HFF-Myc (cell line): ENCODE data around the gene HPCAL1.
"Not testable (repeated sequence)": the region's sequence is repeated elsewhere in the genome, so short reads cannot be mapped to it uniquely, and the experiment has no call there.

Experiments
- DNase-seq: peaks from one replicate; pipeline ENCODE4 v3.0.0-alpha.2; 2011; ENCODE audit warnings: low read depth; ENCODE audit errors: extremely low read depth
- H3K4me3 ChIP-seq: replicated peaks from 2 replicates; pipeline ENCODE4 v1.5.1; 2011; ENCODE audit warnings: low read depth, mild to moderate bottlenecking, control low read depth, low read length
- TF ChIP-seq, protein P1 (sequence below): IDR thresholded peaks from 2 replicates; pipeline ENCODE4 v1.5.1; 2012; ENCODE audit warnings: mild to moderate bottlenecking, low read depth, low read length, control low read depth; ENCODE audit errors: missing control alignments

HPCAL1 gene

DNA sequence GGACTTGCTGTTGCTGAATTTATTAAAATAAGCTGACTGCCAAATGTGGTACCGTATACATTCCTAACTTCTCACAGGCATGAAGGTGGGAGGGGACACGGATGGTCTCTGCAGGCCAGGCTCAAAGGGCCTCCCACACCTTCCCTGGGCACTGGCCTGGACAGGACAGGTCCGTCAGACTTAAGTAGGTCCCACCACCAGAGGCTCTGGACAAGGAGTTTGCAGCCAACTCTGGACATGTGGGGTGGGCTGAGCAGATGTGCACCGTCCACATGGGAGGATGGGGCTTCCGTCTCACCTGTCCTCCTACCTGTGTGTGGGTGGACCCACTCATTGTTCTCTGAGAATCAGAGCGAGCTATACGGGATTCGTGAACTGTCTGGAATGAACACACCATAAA is 137.3 kb downstream of the HPCAL1 start:
- no peak for DNase-seq
- TF ChIP-seq, protein P1, sequence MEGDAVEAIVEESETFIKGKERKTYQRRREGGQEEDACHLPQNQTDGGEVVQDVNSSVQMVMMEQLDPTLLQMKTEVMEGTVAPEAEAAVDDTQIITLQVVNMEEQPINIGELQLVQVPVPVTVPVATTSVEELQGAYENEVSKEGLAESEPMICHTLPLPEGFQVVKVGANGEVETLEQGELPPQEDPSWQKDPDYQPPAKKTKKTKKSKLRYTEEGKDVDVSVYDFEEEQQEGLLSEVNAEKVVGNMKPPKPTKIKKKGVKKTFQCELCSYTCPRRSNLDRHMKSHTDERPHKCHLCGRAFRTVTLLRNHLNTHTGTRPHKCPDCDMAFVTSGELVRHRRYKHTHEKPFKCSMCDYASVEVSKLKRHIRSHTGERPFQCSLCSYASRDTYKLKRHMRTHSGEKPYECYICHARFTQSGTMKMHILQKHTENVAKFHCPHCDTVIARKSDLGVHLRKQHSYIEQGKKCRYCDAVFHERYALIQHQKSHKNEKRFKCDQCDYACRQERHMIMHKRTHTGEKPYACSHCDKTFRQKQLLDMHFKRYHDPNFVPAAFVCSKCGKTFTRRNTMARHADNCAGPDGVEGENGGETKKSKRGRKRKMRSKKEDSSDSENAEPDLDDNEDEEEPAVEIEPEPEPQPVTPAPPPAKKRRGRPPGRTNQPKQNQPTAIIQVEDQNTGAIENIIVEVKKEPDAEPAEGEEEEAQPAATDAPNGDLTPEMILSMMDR = no peak
- H3K4me3 ChIP-seq = no peak overlapping the region

DNA sequence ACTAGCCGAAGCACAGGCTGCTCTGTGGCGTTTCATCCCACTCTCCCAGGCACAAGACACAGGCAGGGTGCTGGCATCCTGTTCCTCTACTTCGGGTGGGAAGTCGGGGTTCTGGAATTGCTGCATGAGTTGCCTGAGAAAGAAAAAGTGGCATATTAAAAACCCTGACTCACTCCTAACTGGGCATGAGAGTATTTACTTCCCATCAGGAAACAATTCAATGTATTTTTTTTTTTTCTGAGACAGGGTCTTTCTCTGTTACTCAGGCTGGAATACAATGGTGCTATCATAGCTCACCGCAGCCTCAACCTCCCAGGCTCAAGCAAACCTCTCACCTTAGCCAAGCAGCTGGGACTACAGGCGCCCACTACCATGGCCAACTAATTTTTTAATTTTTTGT is 138.0 kb downstream of the HPCAL1 start:
- no peak for DNase-seq
- TF ChIP-seq, protein P1 = no peak
- H3K4me3 ChIP-seq = no peak overlapping the region

DNA sequence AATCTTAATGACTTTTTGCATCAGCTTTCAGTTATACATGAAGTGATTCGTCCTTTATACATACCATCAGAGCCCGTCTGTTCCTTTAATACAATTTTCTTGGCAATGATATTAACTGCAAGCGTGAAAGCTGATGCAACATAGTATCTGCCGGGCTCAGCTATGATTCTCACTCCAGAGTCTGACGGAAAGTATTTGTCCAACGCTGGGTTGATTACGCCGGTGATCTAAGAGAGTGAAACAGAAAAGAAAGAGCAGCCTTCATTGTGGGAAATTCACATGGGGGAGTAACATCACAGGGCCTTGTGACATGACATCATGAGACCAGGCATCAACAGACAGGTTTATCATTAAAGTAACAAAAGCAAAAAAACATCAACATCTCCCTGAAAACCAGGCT is 139.2 kb downstream of the HPCAL1 start:
- H3K4me3 ChIP-seq = no peak overlapping the region
- TF ChIP-seq, protein P1 = no peak
- no peak for DNase-seq

DNA sequence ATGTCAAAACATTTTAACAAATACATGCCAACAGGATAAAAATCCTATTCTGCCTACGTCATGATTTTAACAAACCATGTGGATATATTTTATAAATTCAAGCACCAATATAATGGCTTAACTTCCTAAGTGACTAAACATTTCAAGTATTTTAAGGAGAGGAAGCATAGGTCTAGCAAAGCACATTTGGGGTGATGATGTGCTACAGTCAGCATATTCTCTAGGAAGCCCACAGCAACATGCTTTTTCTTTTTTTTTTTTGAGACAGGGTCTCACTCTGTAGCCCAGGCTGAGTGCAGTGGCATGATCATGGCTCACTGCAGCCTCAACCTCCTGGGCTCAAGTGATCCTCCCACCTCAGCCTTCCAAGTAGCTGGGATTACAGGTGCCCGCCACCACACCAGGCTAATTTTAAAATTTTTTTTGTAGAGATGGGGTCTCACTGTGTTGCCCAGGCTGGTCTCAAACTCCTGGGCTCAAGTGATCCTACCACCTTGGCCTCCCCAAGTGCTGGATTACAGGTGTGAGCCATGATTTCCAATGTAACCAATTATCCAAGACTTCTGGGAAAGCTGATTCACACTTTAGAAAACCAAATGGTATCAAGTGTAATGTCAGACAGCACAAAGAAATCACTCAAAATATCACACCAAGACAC is 139.9 kb downstream of the HPCAL1 start:
- H3K4me3 ChIP-seq, DNase-seq: not testable (repeated sequence)

DNA sequence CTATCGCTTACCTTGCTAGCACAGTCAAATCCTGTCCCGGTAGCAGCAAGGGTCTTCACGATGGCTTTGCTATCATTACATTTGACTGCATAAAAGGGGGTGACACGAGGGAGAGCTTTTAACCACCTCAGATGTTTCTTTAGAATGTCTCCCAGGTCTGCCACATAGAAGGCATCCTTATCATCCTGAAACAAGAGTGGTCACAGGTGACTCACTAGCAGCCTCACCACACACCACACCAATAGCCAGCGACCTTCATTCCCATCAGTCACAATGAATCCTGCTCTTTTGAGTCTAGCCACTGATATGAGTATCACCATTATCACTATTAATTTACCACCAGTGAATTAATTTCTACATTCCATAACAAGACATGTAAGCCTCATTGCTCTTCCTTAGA is 141.8 kb downstream of the HPCAL1 start:
- no peak overlapping the region for H3K4me3 ChIP-seq
- DNase-seq = no peak
- TF ChIP-seq, protein P1 = no peak

DNA sequence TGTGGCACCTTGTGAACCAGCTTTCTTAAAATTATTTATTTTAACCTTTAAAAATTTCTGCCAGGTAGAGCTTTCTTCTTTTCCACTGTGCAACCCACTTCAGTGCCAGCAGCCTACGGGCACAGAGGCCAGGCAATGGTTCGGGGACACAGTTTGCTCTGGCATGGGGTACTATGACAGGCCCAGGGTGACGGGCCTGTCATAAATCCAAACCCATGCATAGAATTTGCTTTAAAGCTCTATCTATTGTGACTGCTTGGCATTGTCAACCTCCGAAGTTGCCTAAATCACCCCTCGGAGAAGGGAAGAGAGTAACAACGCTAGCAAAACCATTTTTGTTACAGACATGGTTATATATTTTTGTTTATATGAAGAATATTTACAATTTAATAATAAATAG is 143.9 kb downstream of the HPCAL1 start:
- DNase-seq = no peak
- TF ChIP-seq, protein P1 = no peak
- H3K4me3 ChIP-seq = peak overlapping the region; percentile 68

DNA sequence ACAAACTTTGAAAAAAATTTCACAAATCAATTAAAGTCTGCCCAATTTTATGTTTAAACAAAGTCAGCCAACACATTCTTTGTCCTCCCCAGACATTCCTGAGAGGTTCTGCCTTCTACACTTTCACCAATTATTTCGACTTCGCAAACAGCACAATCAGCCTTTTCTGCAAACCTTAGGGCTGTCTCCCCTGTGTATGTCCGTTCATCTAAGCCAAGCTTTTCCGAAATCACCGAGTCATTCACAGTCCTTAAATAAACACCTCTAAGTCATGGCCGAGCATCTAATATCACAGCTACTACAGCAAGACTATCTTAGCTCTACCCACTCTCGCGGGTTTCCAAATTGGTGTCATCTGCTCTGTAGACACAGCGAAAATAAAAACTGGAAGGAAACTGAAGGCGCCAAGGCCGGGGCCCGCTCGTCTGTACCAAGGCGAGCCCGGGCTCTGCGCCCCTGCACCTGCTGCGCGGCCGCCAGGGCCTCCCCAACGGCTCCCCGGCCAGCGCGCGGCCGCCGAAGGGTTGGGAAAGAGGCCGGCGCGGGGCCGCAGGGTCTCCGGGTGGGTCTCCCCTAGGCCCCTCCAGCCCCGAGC is 144.7 kb downstream of the HPCAL1 start:
- no peak for DNase-seq

More for the DNA sequence above, 144.7 kb downstream of the HPCAL1 start:
- TF ChIP-seq, protein P1 = no peak
- H3K4me3 ChIP-seq = peak overlapping the region; percentile 68
